Adrenal gland (tissue), 5 donors: ENCODE data around the gene PDGFB.

Source experiments
- POLR2A ChIP-seq, 2 donors: fragments of 450-650 bp; IDR thresholded peaks; one replicate each; pipeline ENCODE4 v1.6.1; 2017; ENCODE audit warnings: antibody characterized with exemption in 2 of 2, mild to moderate bottlenecking in 2 of 2, moderate library complexity in 1 of 2
- TF ChIP-seq, protein P1 (sequence below), 6 experiments: fragments of 450-650 bp in 4 of 6; fragments of 200-600 bp in 2 of 6; sonication (generic) in 1 of 6; IDR thresholded peaks; 1 replicate in 5 of 6; 2 replicates in 1 of 6; pipeline versions ENCODE4 v1.5.1 to v1.8.0; 2016 to 2021; ENCODE audit warnings: antibody characterized with exemption in 6 of 6, mild to moderate bottlenecking in 2 of 6, moderate library complexity in 1 of 6
- donor health status: DM: no; HTN: no; CAD: no.

DNA sequence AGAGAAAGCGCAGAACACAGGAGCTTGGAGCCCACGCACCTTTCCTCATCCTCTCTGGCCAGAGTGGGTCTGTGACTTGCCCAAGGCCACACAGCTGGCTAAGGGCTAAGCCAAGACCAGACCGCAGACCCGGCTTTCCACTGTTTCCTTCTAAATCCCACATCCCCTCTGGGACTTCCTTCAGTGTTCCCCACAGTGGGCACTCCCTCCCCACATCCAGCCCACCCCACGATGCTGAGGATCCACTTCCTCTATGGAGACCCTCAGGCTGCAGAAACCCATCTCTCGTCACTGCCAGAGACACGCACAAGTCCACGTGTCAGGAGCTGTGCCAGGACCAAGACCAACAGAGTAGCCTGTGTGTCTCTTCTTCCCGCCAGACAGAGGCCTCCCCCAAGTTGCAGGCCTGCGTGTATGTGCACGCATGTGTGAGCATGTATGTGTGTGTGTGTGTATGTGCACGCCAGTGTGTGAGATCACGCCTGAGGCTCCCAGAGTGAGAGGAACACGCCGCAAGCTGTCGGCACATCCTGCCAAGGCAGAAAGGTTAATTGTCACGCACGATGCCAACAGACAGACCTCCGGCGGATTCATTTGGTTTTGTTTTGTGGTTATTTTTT, 21.6 kb downstream of the PDGFB start:
- TF ChIP-seq POLR2A (IDR thresholded peaks at IDR 0.05): no peak
- TF ChIP-seq, protein P1, sequence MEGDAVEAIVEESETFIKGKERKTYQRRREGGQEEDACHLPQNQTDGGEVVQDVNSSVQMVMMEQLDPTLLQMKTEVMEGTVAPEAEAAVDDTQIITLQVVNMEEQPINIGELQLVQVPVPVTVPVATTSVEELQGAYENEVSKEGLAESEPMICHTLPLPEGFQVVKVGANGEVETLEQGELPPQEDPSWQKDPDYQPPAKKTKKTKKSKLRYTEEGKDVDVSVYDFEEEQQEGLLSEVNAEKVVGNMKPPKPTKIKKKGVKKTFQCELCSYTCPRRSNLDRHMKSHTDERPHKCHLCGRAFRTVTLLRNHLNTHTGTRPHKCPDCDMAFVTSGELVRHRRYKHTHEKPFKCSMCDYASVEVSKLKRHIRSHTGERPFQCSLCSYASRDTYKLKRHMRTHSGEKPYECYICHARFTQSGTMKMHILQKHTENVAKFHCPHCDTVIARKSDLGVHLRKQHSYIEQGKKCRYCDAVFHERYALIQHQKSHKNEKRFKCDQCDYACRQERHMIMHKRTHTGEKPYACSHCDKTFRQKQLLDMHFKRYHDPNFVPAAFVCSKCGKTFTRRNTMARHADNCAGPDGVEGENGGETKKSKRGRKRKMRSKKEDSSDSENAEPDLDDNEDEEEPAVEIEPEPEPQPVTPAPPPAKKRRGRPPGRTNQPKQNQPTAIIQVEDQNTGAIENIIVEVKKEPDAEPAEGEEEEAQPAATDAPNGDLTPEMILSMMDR (IDR thresholded peaks at IDR 0.05): no peak
